Psoas muscle (tissue), 8 donors: Measurements from ENCODE around the gene SYNGR3. TPM values are rescaled to one million over a fixed set of nuclear protein-coding genes. Genes with fewer than 3 reads are reported as not detected.

ENCODE experiments used
- ATAC-seq, 4 donors: fragments of 200-7000 bp; cut with Tn5 transposase; one replicate each; pipeline ENCODE4 v1.9.1; 2020; ENCODE audit warnings: moderate library complexity in 3 of 4, mild to moderate bottlenecking in 2 of 4
- DNase-seq, 2 donors: peaks; one replicate each; pipeline ENCODE4 v3.0.0-alpha.2; 2020
- H3K27ac ChIP-seq: fragments of 200-600 bp; one replicate; pipeline ENCODE4 v1.8.0; 2022
- H3K27me3 ChIP-seq, 3 donors: fragments of 200-600 bp in 1 of 3; one replicate each; pipeline versions ENCODE4 v1.6.1 to v1.8.0; 2013 to 2022; ENCODE audit warnings: low read length in 2 of 3, mild to moderate bottlenecking in 2 of 3, moderate library complexity in 1 of 3; ENCODE audit not compliant: insufficient read depth in 3 of 3
- H3K36me3 ChIP-seq, 2 donors: fragments of 200-600 bp in 1 of 2; one replicate each; pipeline versions ENCODE4 v1.6.1 to v1.8.0; 2013 to 2022; ENCODE audit warnings: low read depth in 1 of 2, mild to moderate bottlenecking in 1 of 2, moderate library complexity in 1 of 2; ENCODE audit not compliant: insufficient read depth in 1 of 2
- H3K4me1 ChIP-seq: fragments of 200-600 bp; one replicate; pipeline ENCODE4 v1.8.0; 2022
- H3K4me3 ChIP-seq: fragments of 200-600 bp; one replicate; pipeline ENCODE4 v1.8.0; 2022; ENCODE audit warnings: mild to moderate bottlenecking
- H3K9me3 ChIP-seq: fragments of 200-600 bp; one replicate; pipeline ENCODE4 v1.8.0; 2022
- CTCF ChIP-seq: fragments of 200-600 bp; IDR thresholded peaks from one replicate; pipeline ENCODE4 v1.8.0; 2022; ENCODE audit warnings: antibody characterized with exemption
- WGBS, 3 donors: extraction: QIAGEN DNeasy Blood & Tissue Kit; methylation state at CpG; one replicate each; pipeline versions ENCODE4 v1.1.6 to v1.1.7; 2013; 5-methylcytosine and 5-hydroxymethylcytosine counted together
- intact Hi-C, 2 donors: fragments of 100-400 bp; cut with DNase I; formaldehyde crosslinking; loops; one replicate each; pipeline versions ENCODE4 v1.11.0 to v1.14.2; 2022
- polyA plus RNA-seq, 3 donors: library from polyadenylated mRNA; stranded (reverse); fragments of 200-250 nt; gene quantifications; one replicate each; pipeline ENCODE4 v1.2.3, GENCODE V29; 2013
- total RNA-seq, 4 donors: library from RNA; stranded (reverse); fragmentation: NEBNext Ultra II Directional in 2 of 4; extraction: Animal tissue kit (Norgen Biotek cat#: 25700) in 2 of 4; gene quantifications; one replicate each; pipeline versions ENCODE4 v1.2.1 to v1.2.4, GENCODE V29; 2021 to 2023
- donor health status: healthy with polysubstance abuse.
- donor health status: DM: no; HTN: no; CAD: no; lungs with moderate emphysema.
- donor health status: Bipolar disorder and iron deficiency.
- donor health status: healthy.
- donor health status: DM: yes; HTN: yes; CAD: no.
- donor health status: DM: no; HTN: no; CAD: no.
- donor health status: DM: no; HTN: no; CAD: no.
- donor health status: DM: yes; HTN: yes; CAD: no.

Gene SYNGR3
- total and polyA plus RNA-seq, 7 donors: 0.24 to 0.85 (median 0.25) TPM; not detected in 1

GRCh38 chr16:2034696-2035430 is 45.1 kb downstream of the SYNGR3 start:
- WGBS, 3 donors: 59 to 76% (median 71%) methylated on average over 13 to 16 of the region's 17 CpGs
- intact Hi-C loops: no loop called here
- no peaks in the 10 kb centered on the region for H3K9me3 ChIP-seq
- TF ChIP-seq CTCF: no peak
- H3K4me1 ChIP-seq: peaks cover 6% of the 10 kb centered on the region
- peaks cover 0 to 11% of the 10 kb centered on the region in 2 donors for H3K36me3 ChIP-seq
- no peak for ATAC-seq
- no peak for DNase-seq
- H3K4me3 ChIP-seq: peak overlapping the region; percentile 53
- H3K27me3 ChIP-seq: no peaks in the 10 kb centered on the region
- H3K27ac ChIP-seq: peak overlapping the region; percentile 64

DNA sequence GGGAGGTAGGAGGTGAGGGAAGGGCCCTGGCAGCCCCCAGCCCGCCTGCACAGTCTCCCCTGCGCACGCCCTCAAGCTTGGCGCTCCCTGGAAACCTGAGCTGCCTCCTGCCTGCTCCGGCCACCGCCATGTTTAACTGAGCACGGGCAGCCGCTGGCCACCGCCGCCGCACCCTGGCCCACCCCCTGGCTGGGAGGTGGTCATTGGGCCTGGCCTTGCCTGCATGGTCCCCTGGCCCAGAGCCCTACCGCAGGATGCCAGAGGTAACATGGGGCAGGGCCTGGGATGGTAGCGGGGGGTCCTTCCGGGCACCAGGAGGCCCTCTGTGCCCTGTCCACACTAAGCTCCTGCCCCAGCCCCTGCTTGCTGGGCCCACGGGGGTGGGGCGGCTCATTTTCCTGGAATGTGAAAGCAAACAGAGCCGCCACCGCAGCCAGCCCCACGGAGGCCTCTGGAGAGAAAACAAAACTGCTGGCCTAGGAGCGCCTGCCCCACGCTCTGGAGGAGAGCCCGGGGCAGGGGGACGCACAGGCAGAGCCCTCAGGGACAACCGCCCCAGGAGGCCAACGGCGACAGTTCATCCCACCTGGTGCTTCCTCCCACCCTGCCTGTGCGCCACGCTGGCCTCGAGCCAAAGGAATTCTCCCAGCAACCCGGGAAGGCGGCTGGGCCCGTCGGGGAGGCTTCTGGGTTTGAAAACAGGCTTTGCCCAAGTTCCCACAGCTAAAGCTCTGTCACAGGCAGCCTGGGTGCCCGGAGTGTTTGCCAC is 45.8 kb downstream of the SYNGR3 start:
- Histone ChIP-seq H3K4me1 (peaks cover 12% of the 10 kb centered on the region), H3K36me3 (peaks cover 0 to 7% of the 10 kb centered on the region in 2 donors), H3K4me3 (peak overlapping the region; percentile 53), H3K9me3 (no peaks in the 10 kb centered on the region), H3K27ac (peak overlapping the region; percentile 64), H3K27me3 (no peaks in the 10 kb centered on the region)
- ATAC-seq: peak in 1 of 4 donors; percentile 5
- DNase-seq: peak in 1 of 2 donors; percentile 76
- TF ChIP-seq CTCF: no peak
- 48 to 51% (median 50%) methylated on average over 30 to 34 of the region's 34 CpGs for WGBS, 3 donors
- intact Hi-C loops: no loop called here

- H3K9me3 ChIP-seq: no peaks in the 10 kb centered on the region
- no peaks in the 10 kb centered on the region for H3K27me3 ChIP-seq
- intact Hi-C loops: no loop called here
- H3K27ac ChIP-seq: peak overlapping the region; percentile 64
- no peak for TF ChIP-seq CTCF
- ATAC-seq (no peak), DNase-seq (no peak)
- H3K4me3 ChIP-seq: peak overlapping the region; percentile 53
- peaks cover 18% of the 10 kb centered on the region for H3K4me1 ChIP-seq
- 77 to 81% (median 79%) methylated on average over 44 to 47 of the region's 47 CpGs for WGBS, 3 donors
- peaks cover 0 to 7% of the 10 kb centered on the region in 2 donors for H3K36me3 ChIP-seq
Observed at GRCh38 chr16:2036200-2036966, 46.6 kb downstream of the SYNGR3 start.

DNA sequence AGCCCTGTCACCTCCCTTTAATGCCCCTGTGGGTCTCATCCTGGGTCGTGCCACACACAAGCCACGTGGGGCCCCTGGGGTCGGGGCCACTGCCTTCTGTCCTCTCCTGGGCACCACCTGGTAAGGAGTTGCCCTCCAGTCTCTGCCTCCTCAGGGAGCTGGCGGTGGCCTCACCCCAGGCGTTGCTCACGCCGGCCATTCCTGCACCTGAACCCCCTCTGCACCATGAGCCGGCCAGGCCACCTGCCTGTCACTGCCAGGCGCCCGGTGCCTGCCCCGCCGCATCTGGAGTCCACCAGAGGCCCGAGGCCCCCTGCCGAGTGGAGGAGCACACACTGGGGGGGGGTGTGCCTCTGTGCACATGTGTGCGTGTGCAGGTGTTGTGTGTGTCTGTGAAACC is 47.3 kb downstream of the SYNGR3 start:
- Histone ChIP-seq H3K27ac (peak overlapping the region; percentile 64), H3K4me3 (peak overlapping the region; percentile 53), H3K4me1 (peaks cover 19% of the 10 kb centered on the region), H3K27me3 (no peaks in the 10 kb centered on the region), H3K36me3 (peaks cover 0 to 7% of the 10 kb centered on the region in 2 donors), H3K9me3 (no peaks in the 10 kb centered on the region)
- WGBS, 3 donors: 78 to 82% (median 78%) methylated on average over 15 of the region's 15 CpGs
- DNase-seq (no peak), ATAC-seq (no peak)
- no peak for TF ChIP-seq CTCF
- intact Hi-C loops: no loop called here
